Measurements from ENCODE around the gene PACS2. TPM values are rescaled to one million over a fixed set of nuclear protein-coding genes. Genes with fewer than 3 reads are reported as not detected.

PACS2 gene
- total RNA-seq, 1 experiment from 2014 or later: 72.5 TPM

GRCh38 chr14:105333020-105333490 is 18.5 kb downstream of the PACS2 start:
- no peak overlapping the region for H4K91ac ChIP-seq (ENCODE audit: insufficient read length, low read depth, low read length)
- H3K27ac ChIP-seq (ENCODE audit: insufficient read length, low read depth, low read length): no peak overlapping the region
- H3T11ph ChIP-seq (ENCODE audit: low read length): no peak overlapping the region
- peaks cover 3 to 13% (median 6%) of the 10 kb centered on the region in 3 experiments; a peak in 6 of 7 replicates for H3K36me3 Mint-ChIP-seq (ENCODE audit: insufficient read depth in 1 of 3, low read depth in 3 of 3)
- no peaks in the 10 kb centered on the region; the same call in 1 of the 2 replicates for H3K27me3 Mint-ChIP-seq (ENCODE audit: low read depth)
- no peak overlapping the region for H3K9ac ChIP-seq (ENCODE audit: extremely low read depth, insufficient read length, low read length)
- peak overlapping the region; percentile 31 for H3K18ac ChIP-seq (ENCODE audit: insufficient read length, low read depth, low read length)
- H3K4me1 ChIP-seq (ENCODE audit: insufficient read depth, low read length): no peaks in the 10 kb centered on the region
- H3K14ac ChIP-seq (ENCODE audit: insufficient read depth, low read length): no peak overlapping the region; the same call in 1 of the 2 replicates
- no peak overlapping the region for H2BK20ac ChIP-seq (ENCODE audit: low read depth, low read length, poor library complexity, severe bottlenecking)
- no peak overlapping the region for H3K56ac ChIP-seq (ENCODE audit: insufficient read length, low read depth, low read length)
- H3K4me2 ChIP-seq (ENCODE audit: insufficient read depth, insufficient read length, low read length): no peak overlapping the region
- no peak overlapping the region for H2BK15ac ChIP-seq (ENCODE audit: low read depth, low read length)
- peaks cover 6% of the 10 kb centered on the region for H4K20me1 ChIP-seq (ENCODE audit: control insufficient read depth, insufficient read depth, insufficient read length)
- peaks cover 0 to 4% of the 10 kb centered on the region in 2 experiments; a peak in 1 of 5 replicates for H3K9me3 Mint-ChIP-seq
- H3K79me1 ChIP-seq (ENCODE audit: insufficient read depth, low read depth, low read length, poor library complexity, severe bottlenecking): peaks cover 7% of the 10 kb centered on the region
- H4K5ac ChIP-seq (ENCODE audit: insufficient read length, low read depth, low read length): no peak overlapping the region
- no peak for DNase-seq
- H2AK5ac ChIP-seq (ENCODE audit: insufficient read length, low read length): no peak overlapping the region
- H3K27ac Mint-ChIP-seq: no peak overlapping the region
- H4K8ac ChIP-seq (replicated peaks; ENCODE audit: insufficient read length, low read depth, low read length): no peak overlapping the region
- H2BK120ac ChIP-seq (ENCODE audit: low read depth, low read length, poor library complexity, severe bottlenecking): no peak overlapping the region
- H2BK12ac ChIP-seq (ENCODE audit: insufficient read length, low read depth, low read length): no peak overlapping the region
- H3K27me3 ChIP-seq (ENCODE audit: insufficient read depth, low read length): no peaks in the 10 kb centered on the region
- H3K9me3 ChIP-seq (ENCODE audit: control insufficient read depth, low read depth, low read length): no peaks in the 10 kb centered on the region
- no peak overlapping the region for H3K4me3 Mint-ChIP-seq
- no peak overlapping the region for H2AFZ ChIP-seq (ENCODE audit: low read length)
- H2BK5ac ChIP-seq (ENCODE audit: insufficient read length, low read length): no peak overlapping the region
- no CpG with 5 or more reads among the region's 15 CpGs for WGBS (ENCODE audit: extremely low coverage, insufficient read length, low lambda C conversion rate)
- TF ChIP-seq CTCF (conservative IDR thresholded peaks at IDR 0.05): no peak
- no peak overlapping the region for H3K4ac ChIP-seq (ENCODE audit: low read depth, low read length)
- no peaks in the 10 kb centered on the region for H3K23me2 ChIP-seq (ENCODE audit: insufficient read length, low read depth, low read length, poor library complexity, severe bottlenecking)
- peaks cover 7% of the 10 kb centered on the region; the same call in 1 of the 2 replicates for H3K79me2 ChIP-seq (ENCODE audit: insufficient read depth, low read length)
- peaks cover 29 to 30% of the 10 kb centered on the region in 2 experiments for H3K4me1 Mint-ChIP-seq
- H3K23ac ChIP-seq (ENCODE audit: insufficient read length, low read depth, low read length): no peak overlapping the region
